Activated T-helper 1 cell treated with Interleukin-2 at 50 U/mL for 16 hours (primary cell): ENCODE data around the gene TMEM221.
A peak's percentile ranks its signal among the peaks of the same experiment; 100 is the strongest.

ENCODE experiments used
- DNase-seq: peaks from one replicate; pipeline ENCODE4 v3.0.0-alpha.2; 2020; ENCODE audit warnings: low read depth

The TMEM221 gene

GRCh38 chr19:17405250-17406045 is 43.0 kb downstream of the TMEM221 start, which contains the start of gene BST2:
TSS of gene BST2 (minus strand) at chr19:17405630. CDS start at chr19:17405575, 55 bp downstream.
- DNase-seq: no peak

- DNase-seq: no peak
Observed at GRCh38 chr19:17404621-17405249, 43.7 kb downstream of the TMEM221 start.

GRCh38 chr19:17404015-17404414 is 44.5 kb downstream of the TMEM221 start:
- no peak for DNase-seq

- no peak for DNase-seq
Observed at GRCh38 chr19:17402982-17403855, 45.2 kb downstream of the TMEM221 start.

GRCh38 chr19:17401628-17402027 is 46.8 kb downstream of the TMEM221 start:
- DNase-seq: no peak

- no peak for DNase-seq
Observed at GRCh38 chr19:17398902-17399527, 49.5 kb downstream of the TMEM221 start.

GRCh38 chr19:17394891-17395415 is 53.5 kb downstream of the TMEM221 start:
- DNase-seq: no peak

- no peak for DNase-seq
Observed at GRCh38 chr19:17393914-17394313, 54.6 kb downstream of the TMEM221 start, which contains the start of gene CCDC194. TSS of gene CCDC194 (minus strand) at chr19:17394196. CDS start at chr19:17394158, 38 bp downstream.

GRCh38 chr19:17393002-17393401 is 55.5 kb downstream of the TMEM221 start:
- DNase-seq: no peak

- no peak for DNase-seq
Observed at GRCh38 chr19:17391371-17392151, 56.9 kb downstream of the TMEM221 start.

- peak; percentile 84 for DNase-seq
Observed at GRCh38 chr19:17390665-17391370, 57.6 kb downstream of the TMEM221 start.

- no peak for DNase-seq
Observed at GRCh38 chr19:17389957-17390664, 58.4 kb downstream of the TMEM221 start.

- no peak for DNase-seq
Observed at GRCh38 chr19:17389288-17389687, 59.2 kb downstream of the TMEM221 start.

- peak; percentile 35 for DNase-seq
Observed at GRCh38 chr19:17385878-17386611, 62.4 kb downstream of the TMEM221 start.
